ENCODE data around the gene TCF19. TPM values are rescaled to one million over a fixed set of nuclear protein-coding genes. Genes with fewer than 3 reads are reported as not detected.

Gene TCF19
- total and polyA plus RNA-seq, 10 of the 15 experiments (the other 5 are each of a cell fraction or from before 2014, with no cell fraction given): 7.7 to 103 (median 53.3) TPM

DNA sequence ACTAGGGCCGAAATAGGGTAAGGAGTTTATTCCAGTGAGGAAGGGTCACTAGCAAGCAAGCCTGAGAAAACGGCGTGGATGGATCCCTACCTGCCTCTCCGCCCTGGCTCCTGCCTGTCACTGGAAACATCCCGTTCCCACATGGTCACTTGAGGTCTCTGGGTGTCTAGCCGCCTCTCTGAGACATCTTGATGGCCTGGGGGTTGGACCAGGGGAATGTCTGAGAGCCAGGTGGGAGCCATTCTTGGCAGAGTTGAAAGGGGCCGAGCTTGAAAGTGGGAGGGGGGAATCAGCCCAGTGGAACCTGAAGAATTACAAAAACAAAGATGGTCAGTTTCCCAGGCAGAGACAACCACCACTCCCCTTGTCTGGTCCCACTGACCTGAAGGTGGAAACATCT is 1.7 kb upstream of the TCF19 start:
- intact Hi-C loops (cut with micrococcal nuclease; ENCODE audit: unreplicated experiment): no loop called here

More for the DNA sequence above, 1.7 kb upstream of the TCF19 start:
- Histone ChIP-seq H3K4me3 (no peak overlapping the region), H3K27ac (ENCODE audit: control insufficient read depth, insufficient read depth) (no peak overlapping the region), H4K20me1 (ENCODE audit: control insufficient read depth, insufficient read depth) (no peaks in the 10 kb centered on the region), H3K36me3 (ENCODE audit: control insufficient read depth in 2 of 2, insufficient read depth in 2 of 2, low read length in 1 of 2) (peaks cover 0 to 3% of the 10 kb centered on the region in 2 experiments; a peak in 3 of 4 replicates), H3K27me3 (replicated peaks in 1 of 2; ENCODE audit: control insufficient read depth in 2 of 2, insufficient read depth in 2 of 2, low read length in 1 of 2) (no peaks in the 10 kb centered on the region), H3K9ac (ENCODE audit: control insufficient read depth, insufficient read depth, low read length) (peak overlapping the region; percentile 5; the same call in 1 of the 2 replicates), H3K9me3 (replicated peaks; ENCODE audit: control insufficient read depth, insufficient read depth, low read length) (no peaks in the 10 kb centered on the region), H3K4me2 (ENCODE audit: control insufficient read depth, insufficient read depth) (no peak overlapping the region), H3K79me2 (ENCODE audit: control insufficient read depth, insufficient read depth, low read length) (peaks cover 32% of the 10 kb centered on the region), H3K4me1 (ENCODE audit: control insufficient read depth, insufficient read depth, low read length) (no peaks in the 10 kb centered on the region; the same call in 1 of the 2 replicates), H2AFZ (ENCODE audit: control insufficient read depth, low read depth, low read length) (no peak overlapping the region)
- RAD21 ChIA-PET (ENCODE audit: unreplicated experiment): interaction anchor here (1.1 kb wide), 1 partner anchor 19 kb away, joined by 4 read pairs; no protein-coding TSS in a partner anchor
- TF ChIP-seq GABPA (IDR thresholded peaks at IDR 0.05; ENCODE audit: low read depth): no peak
- TF ChIP-seq SMAD5 (IDR thresholded peaks at IDR 0.05; ENCODE audit: low read depth): no peak
- TF ChIP-seq MEF2A (IDR thresholded peaks at IDR 0.05; ENCODE audit: insufficient read depth, low read depth, low read length): no peak
- TF ChIP-seq, protein P1, sequence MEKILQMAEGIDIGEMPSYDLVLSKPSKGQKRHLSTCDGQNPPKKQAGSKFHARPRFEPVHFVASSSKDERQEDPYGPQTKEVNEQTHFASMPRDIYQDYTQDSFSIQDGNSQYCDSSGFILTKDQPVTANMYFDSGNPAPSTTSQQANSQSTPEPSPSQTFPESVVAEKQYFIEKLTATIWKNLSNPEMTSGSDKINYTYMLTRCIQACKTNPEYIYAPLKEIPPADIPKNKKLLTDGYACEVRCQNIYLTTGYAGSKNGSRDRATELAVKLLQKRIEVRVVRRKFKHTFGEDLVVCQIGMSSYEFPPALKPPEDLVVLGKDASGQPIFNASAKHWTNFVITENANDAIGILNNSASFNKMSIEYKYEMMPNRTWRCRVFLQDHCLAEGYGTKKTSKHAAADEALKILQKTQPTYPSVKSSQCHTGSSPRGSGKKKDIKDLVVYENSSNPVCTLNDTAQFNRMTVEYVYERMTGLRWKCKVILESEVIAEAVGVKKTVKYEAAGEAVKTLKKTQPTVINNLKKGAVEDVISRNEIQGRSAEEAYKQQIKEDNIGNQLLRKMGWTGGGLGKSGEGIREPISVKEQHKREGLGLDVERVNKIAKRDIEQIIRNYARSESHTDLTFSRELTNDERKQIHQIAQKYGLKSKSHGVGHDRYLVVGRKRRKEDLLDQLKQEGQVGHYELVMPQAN (conservative IDR thresholded peaks at IDR 0.05): no peak
- TF ChIP-seq, protein P2, sequence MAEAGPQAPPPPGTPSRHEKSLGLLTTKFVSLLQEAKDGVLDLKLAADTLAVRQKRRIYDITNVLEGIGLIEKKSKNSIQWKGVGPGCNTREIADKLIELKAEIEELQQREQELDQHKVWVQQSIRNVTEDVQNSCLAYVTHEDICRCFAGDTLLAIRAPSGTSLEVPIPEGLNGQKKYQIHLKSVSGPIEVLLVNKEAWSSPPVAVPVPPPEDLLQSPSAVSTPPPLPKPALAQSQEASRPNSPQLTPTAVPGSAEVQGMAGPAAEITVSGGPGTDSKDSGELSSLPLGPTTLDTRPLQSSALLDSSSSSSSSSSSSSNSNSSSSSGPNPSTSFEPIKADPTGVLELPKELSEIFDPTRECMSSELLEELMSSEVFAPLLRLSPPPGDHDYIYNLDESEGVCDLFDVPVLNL (IDR thresholded peaks at IDR 0.05; ENCODE audit: low read depth, low read length): no peak
- no peak for TF ChIP-seq SREBF2 (IDR thresholded peaks at IDR 0.05; ENCODE audit: low read length)
- no peak for TF ChIP-seq ZSCAN29 (IDR thresholded peaks at IDR 0.05)
- no peak for TF ChIP-seq CBX5 (IDR thresholded peaks at IDR 0.05; ENCODE audit: low read depth)
- TF ChIP-seq ETV6 (conservative IDR thresholded peaks at IDR 0.05 in 1 of 2, IDR thresholded peaks at IDR 0.05 in 1 of 2; ENCODE audit: borderline replicate concordance in 1 of 2, low read depth in 1 of 2): no peak
- no peak for TF ChIP-seq SMAD1 (IDR thresholded peaks at IDR 0.05; ENCODE audit: low read depth, partially characterized antibody)
- no peak for TF ChIP-seq ATF7 (IDR thresholded peaks at IDR 0.05; ENCODE audit: low read depth)
- TF ChIP-seq NR2C1 (IDR thresholded peaks at IDR 0.05): no peak
- TF ChIP-seq YY1 (IDR thresholded peaks at IDR 0.05; ENCODE audit: low read depth, low read length): no peak
- no peak for TF ChIP-seq TCF7 (IDR thresholded peaks at IDR 0.05; ENCODE audit: borderline replicate concordance)
- TF ChIP-seq NFIC (IDR thresholded peaks at IDR 0.05; ENCODE audit: low read depth, low read length): no peak
- TF ChIP-seq FOS (IDR thresholded peaks at IDR 0.05; ENCODE audit: borderline replicate concordance, extremely low read depth, insufficient read length): no peak
- DNase-seq (ENCODE audit: low read depth, low spot score): no peak
- no TSS peak for BruUV-seq (replicated peaks)
- in situ Hi-C loops (cut with MboI): no loop called here
- SMC1A ChIA-PET (ENCODE audit: uncharacterized antibody, unreplicated experiment): interaction anchor here (1.2 to 2.9 kb wide), 3 partner anchors 9 to 27 kb away, joined by 3 to 12 read pairs (median 3); no protein-coding TSS in a partner anchor
- ATAC-seq: no peak
- POLR2A ChIA-PET: interaction anchor here (1.3 to 1.8 kb wide), 2 partner anchors 9 to 26 kb away, joined by 5 read pairs; no protein-coding TSS in a partner anchor
- 95% methylated on average over 7 of the region's 7 CpGs for WGBS (ENCODE audit: insufficient coverage, insufficient replicate concordance, low lambda C conversion rate, missing lambda C conversion rate)
- FAIRE-seq: no peak
- CTCF ChIA-PET: interaction anchor here (1.1 to 1.6 kb wide), 2 partner anchors 19 to 21 kb away, joined by 3 to 7 read pairs; no protein-coding TSS in a partner anchor

Data from GM12878 (cell line).